ENCODE measurements around the gene PLXND1.

- TF ChIP-seq FOXP2 (optimal IDR thresholded peaks at IDR 0.05; ENCODE audit: control extremely low read depth, extremely low read length, insufficient read depth) (no peak), EZH2 (IDR thresholded peaks at IDR 0.05) (no peak), POLR2AphosphoS5 (IDR thresholded peaks at IDR 0.05; ENCODE audit: borderline replicate concordance, low read depth, low read length) (no peak)
Observed at GRCh38 chr3:129608936-129609590, 2.6 kb upstream of the PLXND1 start.
